HCT116 (cell line): Measurements from ENCODE around the gene QRICH2. TPM values are rescaled to one million over a fixed set of nuclear protein-coding genes. Genes with fewer than 3 reads are reported as not detected.

Experiments
- ATAC-seq: fragments of 200-7000 bp; cut with Tn5 transposase; 2 replicates; pipeline ENCODE4 v1.9.1; 2020; ENCODE audit warnings: mild to moderate bottlenecking, moderate library complexity
- BruUV-seq: library from RNA; stranded (reverse); fragments of 400-500 nt; replicated peaks from 2 replicates; lab custom pipeline; 2021; lab: Mats Ljungman, UMichigan
- CTCF ChIA-PET: fragments of 300-600 bp; sonication (Branson Sonifier 250); formaldehyde crosslinking; loops from one replicate; lab custom pipeline; 2021; ENCODE audit warnings: antibody characterized with exemption; lab: Charles Lee
- POLR2A ChIA-PET: fragments of 300-600, 350-600 bp; sonication (Branson Sonifier 250); formaldehyde crosslinking; loops from one replicate; lab custom pipeline; 2021; ENCODE audit warnings: antibody characterized with exemption; lab: Charles Lee
- RAD21 ChIA-PET, 2 experiments: fragments of 300-600 bp; sonication (Branson Sonifier 250); formaldehyde crosslinking; loops; one replicate each; lab custom pipeline; 2023; ENCODE audit warnings: low total read pairs in 2 of 2; ENCODE audit not compliant: uncharacterized antibody in 2 of 2, unreplicated experiment in 2 of 2, low non-redundant PET in 1 of 2; lab: Charles Lee
- DNase-seq: peaks from one replicate; pipeline ENCODE4 v3.0.0-alpha.2; 2010; ENCODE audit warnings: low read depth, low spot score
- H2AFZ ChIP-seq: fragments of 200-600 bp; shearing (Covaris generic), sonication (generic); 2 replicates; pipeline ENCODE4 v1.6.1; 2017; ENCODE audit warnings: low read depth, mixed run types, mixed read lengths, antibody characterized with exemption, low read length; ENCODE audit not compliant: poor library complexity, severe bottlenecking
- H3K27ac ChIP-seq: 2 replicates; pipeline ENCODE4 v1.5.1; 2012; ENCODE audit warnings: low read depth, low read length
- H3K27me3 ChIP-seq: fragments of 200-600 bp; sonication (generic); 2 replicates; pipeline ENCODE4 v1.6.1; 2016; ENCODE audit warnings: mixed run types, low read length, mixed read lengths; ENCODE audit not compliant: insufficient read depth
- H3K36me3 ChIP-seq, 2 experiments: fragments of 200-500 bp in 1 of 2; fragments of 200-600 bp in 1 of 2; sonication (Bioruptor generic) in 1 of 2; sonication (generic) in 1 of 2; 2 replicates each; pipeline versions ENCODE4 v1.5.1 to v1.6.1; 2014 to 2016; ENCODE audit warnings: low read length in 2 of 2, inconsistent platforms in 1 of 2, mixed read lengths in 1 of 2, mixed run types in 1 of 2; ENCODE audit not compliant: insufficient read depth in 2 of 2, control insufficient read depth in 1 of 2
- H3K4me1 ChIP-seq, 2 experiments: fragments of 200-600 bp in 1 of 2; sonication (generic) in 1 of 2; 2 replicates each; pipeline versions ENCODE4 v1.5.1 to v1.6.1; 2012 to 2017; ENCODE audit warnings: low read length in 2 of 2, inconsistent platforms in 1 of 2, mild to moderate bottlenecking in 1 of 2, mixed read lengths in 1 of 2, mixed run types in 1 of 2, moderate library complexity in 1 of 2; ENCODE audit not compliant: insufficient read depth in 2 of 2, control insufficient read depth in 1 of 2
- H3K4me2 ChIP-seq: fragments of 200-600 bp; sonication (generic); 2 replicates; pipeline ENCODE4 v1.6.1; 2017; ENCODE audit warnings: mixed run types, low read length, mixed read lengths
- H3K4me3 ChIP-seq, 2 experiments: fragments of 200-600 bp in 1 of 2; sonication (generic) in 1 of 2; replicated peaks in 1 of 2; 2 replicates each; pipeline ENCODE4 v1.5.1; 2011 to 2016; ENCODE audit warnings: low read length in 2 of 2, control low read depth in 1 of 2, low read depth in 1 of 2, mild to moderate bottlenecking in 1 of 2, mixed read lengths in 1 of 2, mixed run types in 1 of 2
- H3K79me2 ChIP-seq: fragments of 200-600 bp; sonication (generic); 2 replicates; pipeline ENCODE4 v1.6.1; 2017; ENCODE audit warnings: mild to moderate bottlenecking, mixed run types, low read length, moderate library complexity, mixed read lengths; ENCODE audit not compliant: insufficient read depth
- H3K9ac ChIP-seq: fragments of 200-600 bp; sonication (generic); 2 replicates; pipeline ENCODE4 v1.6.1; 2016; ENCODE audit warnings: low read length, mixed read lengths
- H3K9me2 ChIP-seq: fragments of 200-600 bp; sonication (generic), shearing (Covaris generic); 2 replicates; pipeline ENCODE4 v1.6.1; 2017; ENCODE audit warnings: mixed run types, mild to moderate bottlenecking, moderate library complexity; ENCODE audit not compliant: insufficient read depth
- H3K9me3 ChIP-seq, 2 experiments: fragments of 200-500 bp in 1 of 2; fragments of 200-600 bp in 1 of 2; sonication (Bioruptor generic) in 1 of 2; sonication (generic) in 1 of 2; 2 replicates each; pipeline ENCODE4 v1.6.1; 2014 to 2017; ENCODE audit warnings: low read length in 2 of 2, mixed read lengths in 2 of 2, inconsistent platforms in 1 of 2, low read depth in 1 of 2, mild to moderate bottlenecking in 1 of 2, mixed run types in 1 of 2, moderate library complexity in 1 of 2; ENCODE audit not compliant: control insufficient read depth in 1 of 2, insufficient read depth in 1 of 2
- H4K20me1 ChIP-seq: fragments of 200-600 bp; sonication (generic), shearing (Covaris generic); 2 replicates; pipeline ENCODE4 v1.6.1; 2017; ENCODE audit warnings: mixed run types, mild to moderate bottlenecking, moderate library complexity; ENCODE audit not compliant: insufficient read depth
- CEBPB ChIP-seq: IDR thresholded peaks from 2 replicates; pipeline ENCODE4 v1.6.1; 2012; ENCODE audit warnings: low read depth
- CTCF ChIP-seq, 3 experiments: fragments of 200-600 bp in 1 of 3; sonication (generic) in 1 of 3; IDR thresholded peaks in 2 of 3; conservative IDR thresholded peaks in 1 of 3; 2 replicates each; pipeline ENCODE4 v1.5.1; 2012 to 2017; ENCODE audit warnings: low read depth in 2 of 3, low read length in 2 of 3, antibody characterized with exemption in 1 of 3, borderline replicate concordance in 1 of 3, control low read depth in 1 of 3, mild to moderate bottlenecking in 1 of 3, mixed read lengths in 1 of 3, mixed run types in 1 of 3, moderate library complexity in 1 of 3; ENCODE audit not compliant: insufficient read depth in 1 of 3
- EGR1 ChIP-seq: IDR thresholded peaks from 2 replicates; pipeline ENCODE4 v1.6.1; 2012; ENCODE audit warnings: low read depth
- EZH2 ChIP-seq: fragments of 200-600 bp; sonication (generic); IDR thresholded peaks from 2 replicates; pipeline ENCODE4 v1.6.1; 2017; ENCODE audit warnings: antibody characterized with exemption, mixed run types
- FOSL1 ChIP-seq: IDR thresholded peaks from 2 replicates; pipeline ENCODE4 v1.6.1; 2012; ENCODE audit warnings: low read depth
- JUND ChIP-seq: IDR thresholded peaks from 2 replicates; pipeline ENCODE4 v1.6.1; 2012
- POLR2A ChIP-seq: IDR thresholded peaks from 2 replicates; pipeline ENCODE4 v1.7.0; 2011; ENCODE audit warnings: borderline replicate concordance; ENCODE audit not compliant: insufficient read depth, insufficient read length; ENCODE audit errors: extremely low read depth
- POLR2AphosphoS5 ChIP-seq: IDR thresholded peaks from 2 replicates; pipeline ENCODE4 v1.6.1; 2011; ENCODE audit warnings: mild to moderate bottlenecking, low read depth, low read length, moderate library complexity
- RAD21 ChIP-seq: IDR thresholded peaks from 2 replicates; pipeline ENCODE4 v1.6.1; 2012; ENCODE audit warnings: low read depth, mild to moderate bottlenecking
- SIN3A ChIP-seq: IDR thresholded peaks from 2 replicates; pipeline ENCODE4 v1.6.1; 2012; ENCODE audit warnings: low read depth
- SP1 ChIP-seq: IDR thresholded peaks from 2 replicates; pipeline ENCODE4 v1.6.1; 2012; ENCODE audit warnings: low read depth
- TCF7L2 ChIP-seq: IDR thresholded peaks from 2 replicates; pipeline ENCODE4 v1.7.0; 2011; ENCODE audit warnings: borderline replicate concordance, inconsistent platforms; ENCODE audit not compliant: insufficient read depth, insufficient read length; ENCODE audit errors: extremely low read depth
- ZFX ChIP-seq: fragments of 450-650 bp; IDR thresholded peaks from 2 replicates; pipeline ENCODE4 v1.6.1; 2017
- ZNF274 ChIP-seq: fragments of 200-500 bp; sonication (Bioruptor generic); IDR thresholded peaks from 2 replicates; pipeline ENCODE4 v1.6.1; 2014; ENCODE audit warnings: mild to moderate bottlenecking, low read depth, low read length, inconsistent platforms
- intact Hi-C: fragments of 100-400 bp; cut with micrococcal nuclease; formaldehyde crosslinking; loops from 2 replicates; pipeline ENCODE4 v1.10.0; 2022
- total RNA-seq: library from RNA; stranded (reverse); gene quantifications from one replicate; pipeline ENCODE4 v1.2.1, GENCODE V29; 2021; ENCODE audit not compliant: unreplicated experiment
- TF ChIP-seq, protein P1 (sequence below): IDR thresholded peaks from 2 replicates; pipeline ENCODE4 v1.6.1; 2012; ENCODE audit warnings: low read depth

QRICH2 gene
- total RNA-seq, 1 experiment from 2014 or later, result 4.9 TPM

- no peak overlapping the region for H3K9ac ChIP-seq
- no peak for DNase-seq
- no peak overlapping the region for H3K4me3 ChIP-seq
- intact Hi-C loops, result loop anchor here (5.0 kb wide), 1 partner anchor 248 kb away; the partner anchor contains the start of gene EVPL
- no peak overlapping the region for H3K4me2 ChIP-seq
- TF ChIP-seq CTCF (IDR thresholded peaks at IDR 0.05 in 2 of 3, conservative IDR thresholded peaks at IDR 0.05 in 1 of 3; ENCODE audit: borderline replicate concordance in 1 of 3, insufficient read depth in 1 of 3, low read depth in 2 of 3, low read length in 2 of 3) (no peak), TCF7L2 (no peak), FOSL1 (no peak), RAD21 (no peak), POLR2AphosphoS5 (no peak), SP1 (no peak), EGR1 (no peak), JUND (no peak), SIN3A (no peak), ZNF274 (no peak), ZFX (no peak), CEBPB (no peak), POLR2A (no peak), EZH2 (no peak)
- TF ChIP-seq, protein P1, sequence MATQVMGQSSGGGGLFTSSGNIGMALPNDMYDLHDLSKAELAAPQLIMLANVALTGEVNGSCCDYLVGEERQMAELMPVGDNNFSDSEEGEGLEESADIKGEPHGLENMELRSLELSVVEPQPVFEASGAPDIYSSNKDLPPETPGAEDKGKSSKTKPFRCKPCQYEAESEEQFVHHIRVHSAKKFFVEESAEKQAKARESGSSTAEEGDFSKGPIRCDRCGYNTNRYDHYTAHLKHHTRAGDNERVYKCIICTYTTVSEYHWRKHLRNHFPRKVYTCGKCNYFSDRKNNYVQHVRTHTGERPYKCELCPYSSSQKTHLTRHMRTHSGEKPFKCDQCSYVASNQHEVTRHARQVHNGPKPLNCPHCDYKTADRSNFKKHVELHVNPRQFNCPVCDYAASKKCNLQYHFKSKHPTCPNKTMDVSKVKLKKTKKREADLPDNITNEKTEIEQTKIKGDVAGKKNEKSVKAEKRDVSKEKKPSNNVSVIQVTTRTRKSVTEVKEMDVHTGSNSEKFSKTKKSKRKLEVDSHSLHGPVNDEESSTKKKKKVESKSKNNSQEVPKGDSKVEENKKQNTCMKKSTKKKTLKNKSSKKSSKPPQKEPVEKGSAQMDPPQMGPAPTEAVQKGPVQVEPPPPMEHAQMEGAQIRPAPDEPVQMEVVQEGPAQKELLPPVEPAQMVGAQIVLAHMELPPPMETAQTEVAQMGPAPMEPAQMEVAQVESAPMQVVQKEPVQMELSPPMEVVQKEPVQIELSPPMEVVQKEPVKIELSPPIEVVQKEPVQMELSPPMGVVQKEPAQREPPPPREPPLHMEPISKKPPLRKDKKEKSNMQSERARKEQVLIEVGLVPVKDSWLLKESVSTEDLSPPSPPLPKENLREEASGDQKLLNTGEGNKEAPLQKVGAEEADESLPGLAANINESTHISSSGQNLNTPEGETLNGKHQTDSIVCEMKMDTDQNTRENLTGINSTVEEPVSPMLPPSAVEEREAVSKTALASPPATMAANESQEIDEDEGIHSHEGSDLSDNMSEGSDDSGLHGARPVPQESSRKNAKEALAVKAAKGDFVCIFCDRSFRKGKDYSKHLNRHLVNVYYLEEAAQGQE, result no peak
- no TSS peak for BruUV-seq
- H3K27ac ChIP-seq, result no peak overlapping the region
- ChIA-PET CTCF (interaction anchor here (1.0 kb wide), 1 partner anchor 77 kb away, joined by 3 read pairs; no protein-coding TSS in a partner anchor), POLR2A (no interaction called here), RAD21 (no interaction called here)
- H3K79me2 ChIP-seq, result no peaks in the 10 kb centered on the region
- H2AFZ ChIP-seq, result no peak overlapping the region
- H3K27me3 ChIP-seq, result no peaks in the 10 kb centered on the region
- peaks cover 0 to 7% of the 10 kb centered on the region in 2 experiments; a peak in 1 of 4 replicates for H3K36me3 ChIP-seq
- H4K20me1 ChIP-seq, result no peaks in the 10 kb centered on the region
- no peak for ATAC-seq
- no peaks in the 10 kb centered on the region for H3K9me3 ChIP-seq
- H3K4me1 ChIP-seq, result peaks cover 0 to 15% of the 10 kb centered on the region in 2 experiments; a peak in 2 of 4 replicates
- no peaks in the 10 kb centered on the region for H3K9me2 ChIP-seq
Observed at GRCh38 chr17:76275382-76276068, 32.6 kb downstream of the QRICH2 start.
